H1 (cell line): Measurements from ENCODE around the gene PCNA. TPM values are rescaled to one million over a fixed set of nuclear protein-coding genes. Genes with fewer than 3 reads are reported as not detected.

ENCODE experiments used
- JUND ChIP-seq: IDR thresholded peaks from 2 replicates; pipeline ENCODE4 v1.6.1; 2011; ENCODE audit warnings: mild to moderate bottlenecking, improper control_type of control experiment, low read length
- NRF1 ChIP-seq: IDR thresholded peaks from 2 replicates; pipeline ENCODE4 v1.6.1; 2011; ENCODE audit warnings: mild to moderate bottlenecking, low read depth, low read length, improper control_type of control experiment
- POLR2A ChIP-seq, 2 experiments: IDR thresholded peaks; 1 replicate in 1 of 2; 2 replicates in 1 of 2; pipeline ENCODE4 v1.6.1; 2011; ENCODE audit warnings: low read depth in 2 of 2, low read length in 2 of 2, mild to moderate bottlenecking in 2 of 2; ENCODE audit errors: control extremely low read depth in 1 of 2
- RFX5 ChIP-seq: IDR thresholded peaks from 2 replicates; pipeline ENCODE4 v1.6.1; 2011; ENCODE audit warnings: low read depth, low read length, improper control_type of control experiment, borderline replicate concordance
- SIN3A ChIP-seq, 2 experiments: IDR thresholded peaks in 1 of 2; conservative IDR thresholded peaks in 1 of 2; 2 replicates each; pipeline ENCODE4 v1.6.1; 2011 to 2012; ENCODE audit warnings: low read length in 2 of 2, improper control_type of control experiment in 1 of 2, low read depth in 1 of 2, mild to moderate bottlenecking in 1 of 2
- SIX5 ChIP-seq: IDR thresholded peaks from 2 replicates; pipeline ENCODE4 v1.6.1; 2011; ENCODE audit warnings: mild to moderate bottlenecking, low read depth, low read length
- TBP ChIP-seq: IDR thresholded peaks from 2 replicates; pipeline ENCODE4 v1.6.1; 2011; ENCODE audit warnings: low read depth, low read length, improper control_type of control experiment
- polyA plus RNA-seq, 7 experiments: library from polyadenylated mRNA; depleted of rRNA in 3 of 7; stranded (reverse) in 5 of 7; unstranded in 2 of 7; fragments of >200 nt in 5 of 7; fragments of 200-250 nt in 2 of 7; gene quantifications; 1 replicate in 5 of 7; 2 replicates in 1 of 7; 4 replicates in 1 of 7; pipeline versions ENCODE4 v1.2.1 to v1.2.3, GENCODE V29; 2011 to 2013; ENCODE audit warnings: missing spikeins in 2 of 7, mixed read lengths in 2 of 7
- total RNA-seq: library from RNA; stranded (reverse); fragmentation: NEBNext Ultra II Directional; extraction: Animal tissue kit (Norgen Biotek cat#: 25700); gene quantifications from 2 replicates; pipeline ENCODE4 v1.2.1, GENCODE V29; 2021
- TF ChIP-seq, protein P1 (sequence below), 3 experiments: IDR thresholded peaks; 1 replicate in 2 of 3; 2 replicates in 1 of 3; pipeline versions ENCODE4 v1.5.1 to v1.6.1; 2011; ENCODE audit warnings: low read length in 3 of 3, mild to moderate bottlenecking in 3 of 3, inconsistent platforms in 2 of 3, low read depth in 1 of 3, moderate library complexity in 1 of 3; ENCODE audit not compliant: insufficient read depth in 1 of 3; ENCODE audit errors: control extremely low read depth in 1 of 3

PCNA gene
- total and polyA plus RNA-seq, 2 of the 8 experiments (the other 6 are each of a cell fraction or from before 2014, with no cell fraction given): 290 to 737 TPM

DNA sequence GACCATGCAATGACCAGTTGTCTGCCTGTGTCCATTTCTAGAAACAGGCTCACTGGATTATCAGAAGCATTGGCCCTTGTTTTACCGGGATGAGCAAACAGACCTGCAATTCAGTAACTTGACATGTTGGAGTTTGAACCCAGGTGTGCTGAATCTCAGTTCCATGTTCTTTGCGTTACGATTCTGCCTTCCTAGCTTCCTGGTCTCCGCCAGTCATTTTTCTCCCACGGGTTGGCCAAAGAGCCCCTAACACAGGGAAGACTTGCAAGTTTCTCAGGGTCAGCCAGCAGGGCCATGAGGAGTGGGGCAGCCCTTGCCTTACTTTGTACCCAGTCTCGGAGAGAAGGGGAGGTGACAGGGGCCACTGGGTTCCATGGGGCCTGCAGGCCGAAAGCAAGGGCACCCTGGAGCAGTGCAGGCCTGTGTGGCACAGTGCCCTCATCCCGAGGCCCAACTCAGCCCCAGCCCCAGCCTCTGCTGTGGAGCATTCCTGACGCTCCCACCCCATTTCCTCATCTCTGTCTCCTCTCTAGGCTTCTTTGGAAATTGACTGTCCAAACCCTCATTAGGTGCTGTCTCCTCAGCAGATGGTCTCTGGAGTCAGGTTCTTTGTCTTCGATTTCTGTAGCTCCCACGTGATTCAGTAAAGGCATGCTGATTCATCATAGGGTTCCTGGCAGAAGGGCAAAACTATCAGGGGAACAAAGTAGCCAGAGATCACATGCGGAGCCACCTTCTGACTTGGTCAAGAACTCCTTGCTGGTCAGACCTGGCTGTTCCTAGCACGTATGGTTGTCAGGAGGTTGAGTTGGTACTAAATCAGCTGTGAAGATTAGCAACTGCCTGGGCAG lies 30.7 kb upstream of the PCNA start (continued):
- TF ChIP-seq POLR2A (IDR thresholded peaks at IDR 0.05; ENCODE audit: control extremely low read depth in 1 of 2, low read depth in 2 of 2, low read length in 2 of 2): no peak
- TF ChIP-seq SIN3A (conservative IDR thresholded peaks at IDR 0.05 in 1 of 2, IDR thresholded peaks at IDR 0.05 in 1 of 2; ENCODE audit: low read depth in 1 of 2, low read length in 2 of 2): no peak
- TF ChIP-seq NRF1: no peak
- no peak for TF ChIP-seq SIX5
- TF ChIP-seq, protein P1, sequence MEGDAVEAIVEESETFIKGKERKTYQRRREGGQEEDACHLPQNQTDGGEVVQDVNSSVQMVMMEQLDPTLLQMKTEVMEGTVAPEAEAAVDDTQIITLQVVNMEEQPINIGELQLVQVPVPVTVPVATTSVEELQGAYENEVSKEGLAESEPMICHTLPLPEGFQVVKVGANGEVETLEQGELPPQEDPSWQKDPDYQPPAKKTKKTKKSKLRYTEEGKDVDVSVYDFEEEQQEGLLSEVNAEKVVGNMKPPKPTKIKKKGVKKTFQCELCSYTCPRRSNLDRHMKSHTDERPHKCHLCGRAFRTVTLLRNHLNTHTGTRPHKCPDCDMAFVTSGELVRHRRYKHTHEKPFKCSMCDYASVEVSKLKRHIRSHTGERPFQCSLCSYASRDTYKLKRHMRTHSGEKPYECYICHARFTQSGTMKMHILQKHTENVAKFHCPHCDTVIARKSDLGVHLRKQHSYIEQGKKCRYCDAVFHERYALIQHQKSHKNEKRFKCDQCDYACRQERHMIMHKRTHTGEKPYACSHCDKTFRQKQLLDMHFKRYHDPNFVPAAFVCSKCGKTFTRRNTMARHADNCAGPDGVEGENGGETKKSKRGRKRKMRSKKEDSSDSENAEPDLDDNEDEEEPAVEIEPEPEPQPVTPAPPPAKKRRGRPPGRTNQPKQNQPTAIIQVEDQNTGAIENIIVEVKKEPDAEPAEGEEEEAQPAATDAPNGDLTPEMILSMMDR (IDR thresholded peaks at IDR 0.05; ENCODE audit: control extremely low read depth in 1 of 3, insufficient read depth in 1 of 3, low read depth in 1 of 3, low read length in 3 of 3): no peak
- no peak for TF ChIP-seq RFX5
- no peak for TF ChIP-seq TBP
- TF ChIP-seq JUND: no peak
